Fibroblast of upper back skin (primary cell): Measurements from ENCODE around the gene PLA2G4E.
A peak's percentile ranks its signal among the peaks of the same experiment; 100 is the strongest.

Experiments
- DNase-seq: peaks from one replicate; pipeline ENCODE4 v3.0.0-alpha.2; 2013

The PLA2G4E gene

GRCh38 chr15:42053010-42053409, 32.2 kb upstream of the PLA2G4E start:
- DNase-seq = no peak

GRCh38 chr15:42050484-42051255, 29.8 kb upstream of the PLA2G4E start:
- DNase-seq = no peak

GRCh38 chr15:42048821-42049200, 28.0 kb upstream of the PLA2G4E start:
- DNase-seq = no peak

- no peak for DNase-seq
These were observed 27.4 kb upstream of the PLA2G4E start for GRCh38 chr15:42048080-42048820.

GRCh38 chr15:42046597-42046996, 25.8 kb upstream of the PLA2G4E start:
- no peak for DNase-seq

- no peak for DNase-seq
These were observed 24.4 kb upstream of the PLA2G4E start for GRCh38 chr15:42045211-42045615.

GRCh38 chr15:42042602-42043400, 22.0 kb upstream of the PLA2G4E start:
- no peak for DNase-seq

- DNase-seq = no peak
These were observed 17.6 kb upstream of the PLA2G4E start for GRCh38 chr15:42038401-42038800.

- DNase-seq = no peak
These were observed 16.8 kb upstream of the PLA2G4E start for GRCh38 chr15:42037656-42038055.

GRCh38 chr15:42036966-42037365, 16.1 kb upstream of the PLA2G4E start:
- no peak for DNase-seq

GRCh38 chr15:42036112-42036905, 15.5 kb upstream of the PLA2G4E start:
- no peak for DNase-seq

GRCh38 chr15:42035435-42035761, 14.6 kb upstream of the PLA2G4E start:
- peak; percentile 19 for DNase-seq

- no peak for DNase-seq
These were observed 14.0 kb upstream of the PLA2G4E start for GRCh38 chr15:42034628-42035434.

GRCh38 chr15:42033214-42033873, 12.5 kb upstream of the PLA2G4E start:
- DNase-seq = no peak

- no peak for DNase-seq
These were observed 11.8 kb upstream of the PLA2G4E start for GRCh38 chr15:42032376-42033213.

GRCh38 chr15:42031198-42031915, 10.5 kb upstream of the PLA2G4E start:
- no peak for DNase-seq

GRCh38 chr15:42027521-42027920, 6.7 kb upstream of the PLA2G4E start:
- no peak for DNase-seq

- DNase-seq = no peak
These were observed 3.5 kb upstream of the PLA2G4E start for GRCh38 chr15:42024303-42024702.

GRCh38 chr15:42021593-42021992, 751 bp upstream of the PLA2G4E start:
- DNase-seq = no peak
